SH-SY5Y (cell line): Measurements from ENCODE around the gene PPP1R27.

Source experiments
- GATA2 ChIP-seq: IDR thresholded peaks from 2 replicates; pipeline ENCODE4 v1.6.1; 2011; ENCODE audit warnings: mild to moderate bottlenecking, low read depth, low read length
- GATA3 ChIP-seq: IDR thresholded peaks from 2 replicates; pipeline ENCODE4 v1.6.1; 2011; ENCODE audit warnings: low read depth, mild to moderate bottlenecking, low read length, moderate library complexity

- no peak for TF ChIP-seq GATA2
- TF ChIP-seq GATA3, result no peak
Measured at GRCh38 chr17:81831563-81831956, 3.3 kb downstream of the PPP1R27 start.
